HEK293 (cell line): Measurements from ENCODE around the gene MGST2.

ENCODE experiments used
- CTCF ChIA-PET: fragments of 350-600 bp; formaldehyde crosslinking; extraction: SDS; loops from one replicate; lab custom pipeline; 2021; ENCODE audit warnings: antibody characterized with exemption; lab: Yijun Ruan, JAX
- POLR2A ChIA-PET: fragments of 300-600 bp; formaldehyde crosslinking; extraction: SDS; loops from one replicate; lab custom pipeline; 2020; ENCODE audit warnings: antibody characterized with exemption, inconsistent platforms; lab: Yijun Ruan, JAX
- H3K27ac ChIP-seq: fragments of 200-500 bp; sonication (Bioruptor generic); 2 replicates; pipeline ENCODE4 v1.5.1; 2014; ENCODE audit warnings: low read depth, low read length, control low read depth, inconsistent platforms; ENCODE audit errors: extremely low read depth
- H3K36me3 ChIP-seq, 2 experiments: fragments of 200-500 bp in 1 of 2; sonication (Bioruptor generic) in 1 of 2; 1 replicate in 1 of 2; 2 replicates in 1 of 2; pipeline ENCODE4 v1.5.1; 2014 to 2017; ENCODE audit warnings: inconsistent platforms in 2 of 2, low read length in 2 of 2; ENCODE audit not compliant: control insufficient read depth in 2 of 2, insufficient read depth in 1 of 2
- H3K4me1 ChIP-seq: fragments of 200-500 bp; sonication (Bioruptor generic); 2 replicates; pipeline ENCODE4 v1.5.1; 2014; ENCODE audit warnings: mild to moderate bottlenecking, low read length, inconsistent platforms; ENCODE audit not compliant: control insufficient read depth, insufficient read depth
- H3K4me3 ChIP-seq: 2 replicates; pipeline ENCODE4 v1.5.1; 2011; ENCODE audit warnings: low read depth, mild to moderate bottlenecking, control low read depth, low read length, moderate library complexity
- H3K9me3 ChIP-seq: fragments of 200-500 bp; sonication (Bioruptor generic); 2 replicates; pipeline ENCODE4 v1.5.1; 2014; ENCODE audit warnings: low read depth, low read length, inconsistent platforms; ENCODE audit not compliant: control insufficient read depth, insufficient read depth
- FEZF1 ChIP-seq: fragments of 450-650 bp; formaldehyde crosslinking; IDR thresholded peaks from 2 replicates; pipeline ENCODE4 v1.5.1; 2016; ENCODE audit warnings: missing biosample characterization, missing genetic modification characterization
- GLI2 ChIP-seq: fragments of 450-650 bp; formaldehyde crosslinking; IDR thresholded peaks from 2 replicates; pipeline ENCODE4; 2017; ENCODE audit warnings: missing biosample characterization, missing genetic modification characterization, low read depth, borderline replicate concordance
- HIC1 ChIP-seq: fragments of 450-650 bp; formaldehyde crosslinking; IDR thresholded peaks from 2 replicates; pipeline ENCODE4 v1.5.1; 2016; ENCODE audit warnings: missing biosample characterization, missing genetic modification characterization
- PRDM4 ChIP-seq: fragments of 450-650 bp; formaldehyde crosslinking; IDR thresholded peaks from 2 replicates; pipeline ENCODE4 v1.5.1; 2017; ENCODE audit warnings: missing biosample characterization, missing genetic modification characterization
- SCRT1 ChIP-seq: fragments of 450-650 bp; formaldehyde crosslinking; IDR thresholded peaks from 2 replicates; pipeline ENCODE4 v1.5.1; 2016; ENCODE audit warnings: missing biosample characterization, missing genetic modification characterization, borderline replicate concordance
- ZNF114 ChIP-seq: fragments of 450-650 bp; formaldehyde crosslinking; IDR thresholded peaks from 2 replicates; pipeline ENCODE4 v1.5.0; 2017; ENCODE audit warnings: missing biosample characterization, missing genetic modification characterization
- ZNF148 ChIP-seq: fragments of 450-650 bp; formaldehyde crosslinking; IDR thresholded peaks from 2 replicates; pipeline ENCODE4 v1.5.0; 2017; ENCODE audit warnings: missing biosample characterization, missing genetic modification characterization, borderline replicate concordance
- ZNF18 ChIP-seq: fragments of 450-650 bp; formaldehyde crosslinking; IDR thresholded peaks from 2 replicates; pipeline ENCODE4 v1.5.1; 2016; ENCODE audit warnings: missing biosample characterization, missing genetic modification characterization
- ZNF184 ChIP-seq: fragments of 450-650 bp; IDR thresholded peaks from 2 replicates; pipeline ENCODE4 v1.5.1; 2018; ENCODE audit warnings: missing biosample characterization, mild to moderate bottlenecking, missing genetic modification characterization
- ZNF24 ChIP-seq: fragments of 450-650 bp; formaldehyde crosslinking; IDR thresholded peaks from 2 replicates; pipeline ENCODE4 v1.5.1; 2016; ENCODE audit warnings: missing biosample characterization, missing genetic modification characterization
- ZNF26 ChIP-seq: fragments of 450-650 bp; formaldehyde crosslinking; IDR thresholded peaks from 2 replicates; pipeline ENCODE4 v1.5.1; 2016; ENCODE audit warnings: missing biosample characterization, missing genetic modification characterization
- ZNF266 ChIP-seq: fragments of 450-650 bp; formaldehyde crosslinking; IDR thresholded peaks from 2 replicates; pipeline ENCODE4 v1.5.1; 2016; ENCODE audit warnings: missing biosample characterization, missing genetic modification characterization, low read depth
- ZNF311 ChIP-seq: fragments of 450-650 bp; formaldehyde crosslinking; IDR thresholded peaks from 2 replicates; pipeline ENCODE4 v1.5.1; 2017; ENCODE audit warnings: missing biosample characterization, missing genetic modification characterization, borderline replicate concordance
- ZNF585B ChIP-seq: fragments of 450-650 bp; formaldehyde crosslinking; IDR thresholded peaks from 2 replicates; pipeline ENCODE4 v1.5.1; 2016; ENCODE audit warnings: missing biosample characterization, missing genetic modification characterization
- ZNF624 ChIP-seq: fragments of 450-650 bp; formaldehyde crosslinking; IDR thresholded peaks from 2 replicates; pipeline ENCODE4 v1.5.1; 2017; ENCODE audit warnings: missing biosample characterization, missing genetic modification characterization

The MGST2 gene

GRCh38 chr4:139689093-139689722 lies 23.6 kb downstream of the MGST2 start (continued):
- TF ChIP-seq ZNF184 (tag by site-specific recombination) = no peak
- no peak for TF ChIP-seq SCRT1 (tag by site-specific recombination)
- TF ChIP-seq HIC1 = no peak
- no peak for TF ChIP-seq ZNF18 (tag by site-specific recombination)
- TF ChIP-seq ZNF24 (tag by site-specific recombination) = no peak
- TF ChIP-seq, all 188 proteins: peak for 0

- Histone ChIP-seq H3K4me3 (no peak overlapping the region), H3K36me3 (peaks cover 0 to 10% of the 10 kb centered on the region in 2 experiments; a peak in 1 of 3 replicates), H3K4me1 (no peaks in the 10 kb centered on the region), H3K9me3 (no peaks in the 10 kb centered on the region), H3K27ac (no peak overlapping the region)
- POLR2A ChIA-PET = no interaction called here
- CTCF ChIA-PET = no interaction called here
- TF ChIP-seq ZNF311 (tag by site-specific recombination) (no peak), ZNF148 (no peak), ZNF624 (tag by site-specific recombination) (no peak), ZNF266 (tag by site-specific recombination) (no peak), PRDM4 (tag by site-specific recombination) (no peak), GLI2 (tag by site-specific recombination) (no peak), ZNF24 (tag by site-specific recombination) (no peak), ZNF585B (no peak)
These were observed 24.8 kb downstream of the MGST2 start for GRCh38 chr4:139690419-139690818.

GRCh38 chr4:139692309-139693012 lies 26.8 kb downstream of the MGST2 start:
- no peaks in the 10 kb centered on the region for H3K9me3 ChIP-seq

More at GRCh38 chr4:139692309-139693012, 26.8 kb downstream of the MGST2 start:
- Histone ChIP-seq H3K27ac (no peak overlapping the region), H3K4me1 (no peaks in the 10 kb centered on the region), H3K36me3 (peaks cover 0 to 13% of the 10 kb centered on the region in 2 experiments; a peak in 1 of 3 replicates)
- no peak for TF ChIP-seq FEZF1 (tag by site-specific recombination)
- no peak for TF ChIP-seq ZNF114 (tag by site-specific recombination)
- no peak for TF ChIP-seq ZNF26
- TF ChIP-seq, all 188 proteins: peak for 0
- no peak overlapping the region for H3K4me3 ChIP-seq
- ChIA-PET POLR2A (no interaction called here), CTCF (interaction anchor here (0.6 kb wide), 1 partner anchor 33 kb away, joined by 3 read pairs; no protein-coding TSS in a partner anchor)
